ENCODE results near the gene UBE2F.
A peak's percentile ranks its signal among the peaks of the same experiment; 100 is the strongest.
"Not testable (repeated sequence)": the region's sequence is repeated elsewhere in the genome, so short reads cannot be mapped to it uniquely, and the experiment has no call there.

The UBE2F gene

GRCh38 chr2:237977380-237977779 is 10.6 kb downstream of the UBE2F start:
- no peak for DNase-seq (ENCODE audit: extremely low read depth in 1 of 2, low read depth in 1 of 2)

- no peak for DNase-seq (ENCODE audit: extremely low read depth in 1 of 2, low read depth in 1 of 2)
Observed at GRCh38 chr2:237978058-237978712, 11.4 kb downstream of the UBE2F start.

- no peak for DNase-seq (ENCODE audit: extremely low read depth in 1 of 2, low read depth in 1 of 2)
Observed at GRCh38 chr2:237979331-237979730, 12.5 kb downstream of the UBE2F start.

- no peak for DNase-seq (ENCODE audit: extremely low read depth in 1 of 2, low read depth in 1 of 2)
Observed at GRCh38 chr2:237980087-237980486, 13.3 kb downstream of the UBE2F start.

- DNase-seq (ENCODE audit: extremely low read depth in 1 of 2, low read depth in 1 of 2): peak in 1 of 2 donors; percentile 40
Observed at GRCh38 chr2:237980751-237981150, 13.9 kb downstream of the UBE2F start.

GRCh38 chr2:237981621-237982020 is 14.8 kb downstream of the UBE2F start:
- DNase-seq (ENCODE audit: extremely low read depth in 1 of 2, low read depth in 1 of 2): not testable (repeated sequence)

- no peak for DNase-seq (ENCODE audit: extremely low read depth in 1 of 2, low read depth in 1 of 2)
Observed at GRCh38 chr2:237982039-237982725, 15.4 kb downstream of the UBE2F start.

- no peak for DNase-seq (ENCODE audit: extremely low read depth in 1 of 2, low read depth in 1 of 2)
Observed at GRCh38 chr2:237983922-237984321, 17.1 kb downstream of the UBE2F start.

GRCh38 chr2:237987268-237987667 is 20.5 kb downstream of the UBE2F start:
- DNase-seq (ENCODE audit: extremely low read depth in 1 of 2, low read depth in 1 of 2): no peak

- DNase-seq (ENCODE audit: extremely low read depth in 1 of 2, low read depth in 1 of 2): no peak
Observed at GRCh38 chr2:237993701-237994100, 26.9 kb downstream of the UBE2F start.

GRCh38 chr2:237995036-237995435 is 28.2 kb downstream of the UBE2F start:
- DNase-seq (ENCODE audit: extremely low read depth in 1 of 2, low read depth in 1 of 2): no peak

- no peak for DNase-seq (ENCODE audit: extremely low read depth in 1 of 2, low read depth in 1 of 2)
Observed at GRCh38 chr2:237996021-237996593, 29.3 kb downstream of the UBE2F start.

- DNase-seq (ENCODE audit: extremely low read depth in 1 of 2, low read depth in 1 of 2): no peak
Observed at GRCh38 chr2:237997521-237997920, 30.7 kb downstream of the UBE2F start.

- peak in 1 of 2 donors; percentile 33 for DNase-seq (ENCODE audit: extremely low read depth in 1 of 2, low read depth in 1 of 2)
Observed at GRCh38 chr2:237998530-237998929, 31.7 kb downstream of the UBE2F start.

- DNase-seq (ENCODE audit: extremely low read depth in 1 of 2, low read depth in 1 of 2): peak in 1 of 2 donors; percentile 25
Observed at GRCh38 chr2:238003234-238004031, 36.6 kb downstream of the UBE2F start.

- no peak for DNase-seq (ENCODE audit: extremely low read depth in 1 of 2, low read depth in 1 of 2)
Observed at GRCh38 chr2:238004077-238004830, 37.4 kb downstream of the UBE2F start.

GRCh38 chr2:238005528-238005927 is 38.7 kb downstream of the UBE2F start:
- DNase-seq (ENCODE audit: extremely low read depth in 1 of 2, low read depth in 1 of 2): no peak

GRCh38 chr2:238006510-238006909 is 39.7 kb downstream of the UBE2F start:
- no peak for DNase-seq (ENCODE audit: extremely low read depth in 1 of 2, low read depth in 1 of 2)

- DNase-seq (ENCODE audit: extremely low read depth in 1 of 2, low read depth in 1 of 2): no peak
Observed at GRCh38 chr2:238007924-238008323, 41.1 kb downstream of the UBE2F start.

- no peak for DNase-seq (ENCODE audit: extremely low read depth in 1 of 2, low read depth in 1 of 2)
Observed at GRCh38 chr2:238009563-238009962, 42.7 kb downstream of the UBE2F start.

GRCh38 chr2:238010572-238010971 is 43.8 kb downstream of the UBE2F start:
- DNase-seq (ENCODE audit: extremely low read depth in 1 of 2, low read depth in 1 of 2): no peak

Data from stimulated activated CD8-positive, alpha-beta memory T cell treated with anti-CD3 and anti-CD28 coated beads, Interleukin-7, amount 100 ng/mL, for 48 hours (primary cell).